NCI-H1417 treated with DMSO at 0.1 percent for 48 hours (cell line): ENCODE measurements around the gene CHRNA5.
A peak's percentile ranks its signal among the peaks of the same experiment; 100 is the strongest.
"Not testable (repeated sequence)": the region's sequence is repeated elsewhere in the genome, so short reads cannot be mapped to it uniquely, and the experiment has no call there.

ENCODE experiments used
- DNase-seq: peaks from one replicate; lab custom pipeline; 2025; lab: John Stamatoyannopoulos, UW

The CHRNA5 gene

DNA sequence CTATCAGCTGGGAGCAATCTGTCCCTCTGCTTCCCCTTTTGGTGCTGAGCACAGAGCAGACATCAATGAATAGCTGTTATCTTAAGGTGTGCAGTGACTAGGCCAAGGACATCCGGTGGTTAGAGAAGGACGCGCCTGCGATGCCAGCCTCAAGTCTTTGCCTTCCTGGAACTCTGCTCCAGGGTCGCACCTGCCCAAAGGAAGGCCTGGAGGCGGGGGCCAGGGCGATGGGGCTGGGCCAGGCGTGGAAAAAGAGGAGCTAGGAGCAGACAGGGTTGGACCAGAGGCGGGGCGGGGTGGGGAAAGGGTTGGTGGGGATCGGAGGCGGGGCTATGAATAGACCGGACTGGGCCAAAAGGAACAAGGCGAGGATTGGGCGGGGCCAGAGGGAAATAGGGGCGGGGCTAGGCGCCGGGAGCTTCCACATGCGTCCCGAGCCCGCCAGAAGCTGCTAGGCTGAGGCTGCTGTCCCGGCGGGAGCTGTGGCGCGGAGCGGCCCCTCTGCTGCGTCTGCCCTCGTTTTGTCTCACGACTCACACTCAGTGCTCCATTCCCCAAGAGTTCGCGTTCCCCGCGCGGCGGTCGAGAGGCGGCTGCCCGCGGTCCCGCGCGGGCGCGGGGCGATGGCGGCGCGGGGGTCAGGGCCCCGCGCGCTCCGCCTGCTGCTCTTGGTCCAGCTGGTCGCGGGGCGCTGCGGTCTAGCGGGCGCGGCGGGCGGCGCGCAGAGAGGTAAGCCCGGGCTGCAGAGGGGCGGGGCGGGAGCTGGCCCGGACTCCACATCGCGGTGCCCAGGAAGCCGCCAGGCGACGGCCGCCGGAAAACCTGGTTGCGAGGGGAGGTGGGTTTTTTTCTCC, at the start of gene CHRNA5:
TSS of gene CHRNA5 (plus strand) at position 424 of the 854 bp plus-strand sequence. CDS start at position 624, 200 bp downstream.
- peak; percentile 77 for DNase-seq

DNA sequence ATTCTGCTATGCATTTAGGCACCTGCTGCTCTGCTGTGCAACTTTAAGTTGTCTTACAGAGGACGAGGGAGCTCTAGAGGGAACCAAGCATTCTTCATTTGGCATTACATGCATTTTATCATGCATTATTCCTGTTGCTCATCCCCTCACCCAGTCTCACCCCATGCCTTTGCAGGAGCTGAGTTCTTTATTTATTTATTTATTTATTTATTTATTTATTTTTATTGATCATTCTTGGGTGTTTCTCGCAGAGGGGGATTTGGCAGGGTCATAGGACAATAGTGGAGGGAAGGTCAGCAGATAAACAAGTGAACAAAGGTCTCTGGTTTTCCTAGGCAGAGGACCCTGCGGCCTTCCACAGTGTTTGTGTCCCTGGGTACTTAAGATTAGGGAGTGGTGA, 45.3 kb upstream of the CHRNA5 start:
- not testable (repeated sequence) for DNase-seq

DNA sequence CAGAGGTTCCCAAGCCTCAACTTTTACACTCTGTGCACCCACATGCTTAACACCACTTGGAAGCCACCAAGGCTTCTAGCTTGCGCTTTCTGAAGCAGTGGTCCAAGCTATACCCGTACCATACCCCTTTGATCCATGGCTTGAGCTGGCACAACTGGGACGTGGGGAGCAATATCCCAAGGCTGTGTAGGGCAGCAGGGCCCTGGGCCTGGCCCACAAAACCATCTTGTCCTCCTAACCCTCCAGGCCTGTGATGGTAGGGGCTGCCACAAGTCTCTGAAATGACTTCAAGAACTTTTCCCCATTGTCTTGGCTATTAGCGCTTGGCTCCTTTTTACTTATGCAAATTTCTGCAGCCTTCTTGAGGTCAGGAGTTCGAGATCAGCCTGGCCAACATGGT, 41.1 kb upstream of the CHRNA5 start:
- DNase-seq: no peak

DNA sequence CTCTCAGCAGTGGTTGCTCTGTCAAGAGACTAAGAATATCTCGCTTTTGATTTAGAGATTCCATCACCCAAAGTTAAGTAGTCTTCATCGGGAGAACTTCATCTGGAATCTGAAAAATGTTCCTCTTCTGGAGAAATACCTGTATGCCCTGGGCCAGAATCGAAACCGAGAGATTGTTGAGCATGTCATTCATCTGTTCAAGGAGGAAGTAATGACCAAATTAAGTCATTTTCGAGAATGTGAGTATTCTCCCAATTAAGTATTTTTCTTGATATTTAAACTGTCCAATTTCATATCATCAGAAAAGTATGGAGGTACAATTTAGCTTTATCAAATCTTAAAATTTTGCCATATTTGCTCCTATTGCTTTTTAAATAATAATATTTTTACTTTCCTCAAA, 38.0 kb upstream of the CHRNA5 start:
- no peak for DNase-seq

DNA sequence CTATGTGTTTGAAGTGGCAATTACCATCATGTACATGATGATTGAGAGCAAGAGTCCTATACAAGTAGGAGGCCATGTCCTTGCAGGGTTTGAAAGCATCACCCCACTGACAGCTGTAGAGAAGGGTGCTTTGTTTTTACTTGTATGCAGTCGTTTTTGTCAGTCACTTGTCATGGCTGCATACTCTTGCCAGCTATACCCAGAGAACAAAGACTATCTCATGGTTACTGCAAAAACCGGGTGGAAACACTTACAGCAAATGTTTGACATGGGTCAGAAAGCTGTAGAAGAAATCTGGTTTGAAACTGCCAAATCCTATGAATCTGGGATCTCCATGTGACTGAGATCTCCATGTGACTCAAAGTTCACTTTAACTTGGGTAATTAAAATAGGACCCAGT, 32.0 kb upstream of the CHRNA5 start:
- no peak for DNase-seq

DNA sequence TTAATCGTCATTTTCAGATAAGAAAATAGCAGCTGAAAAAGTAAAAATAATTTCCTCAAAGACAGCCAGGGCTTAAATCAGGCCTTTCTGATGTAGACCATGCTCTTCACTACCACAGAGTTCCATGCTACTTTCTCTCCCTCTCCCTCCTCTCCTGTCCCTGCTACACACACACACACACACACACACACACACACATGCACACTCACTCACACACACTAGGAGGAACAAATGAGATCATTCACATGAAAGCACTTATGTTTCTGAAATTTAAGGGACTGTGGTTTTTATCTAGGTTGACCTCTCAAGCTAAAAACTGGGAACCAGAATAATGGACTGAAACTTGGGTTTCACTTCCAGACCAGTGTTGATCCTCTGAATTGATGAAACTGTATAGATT, 29.2 kb upstream of the CHRNA5 start:
- no peak for DNase-seq

DNA sequence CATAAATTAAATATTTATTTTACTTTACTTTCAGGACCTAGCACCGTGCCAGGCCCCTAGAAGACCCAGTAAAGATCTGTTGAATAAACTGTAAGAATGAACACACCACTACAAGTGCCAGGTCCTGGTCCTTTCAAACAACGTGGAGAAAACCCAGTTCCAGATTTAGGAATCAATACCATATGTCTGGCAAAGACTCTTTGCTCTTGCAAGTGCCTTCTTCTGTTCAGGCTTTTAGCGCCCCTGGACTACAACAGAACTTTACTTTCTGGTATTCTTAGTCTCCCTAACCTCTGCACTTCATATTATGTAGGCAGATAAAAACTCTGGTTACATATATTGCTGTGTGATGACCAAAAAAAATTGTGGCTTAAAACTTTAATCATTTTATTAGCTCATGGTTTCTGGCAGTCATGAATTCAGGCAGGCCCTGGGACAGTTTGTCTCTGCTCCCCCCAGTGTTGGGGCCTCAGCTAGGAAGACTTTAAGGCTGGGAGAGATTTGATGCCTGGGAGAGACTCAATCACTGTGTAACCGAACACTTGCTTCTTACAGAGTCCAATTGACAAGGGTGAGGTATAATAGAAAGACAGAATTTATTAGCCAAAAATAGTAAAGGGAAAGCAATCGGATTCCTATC, 27.9 kb upstream of the CHRNA5 start:
- DNase-seq: no peak

DNA sequence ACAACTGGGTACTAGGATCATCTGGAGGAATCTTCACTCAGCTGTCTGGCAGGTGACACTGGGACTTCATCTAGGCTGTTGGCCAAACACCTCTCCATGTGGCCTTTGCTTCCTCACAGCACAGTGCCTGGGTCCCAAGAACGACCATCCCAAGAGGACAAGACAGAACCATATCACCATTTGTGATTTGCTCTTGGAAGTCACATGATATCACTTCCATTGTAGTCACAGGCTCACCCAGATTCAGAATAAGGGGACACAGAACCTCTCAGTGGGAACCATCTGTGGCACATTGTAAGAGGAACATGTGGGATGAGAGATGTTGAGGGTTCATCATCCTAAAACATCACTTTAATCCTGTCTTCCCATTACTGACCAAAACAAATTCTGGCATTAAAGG, 27.0 kb upstream of the CHRNA5 start:
- no peak for DNase-seq

DNA sequence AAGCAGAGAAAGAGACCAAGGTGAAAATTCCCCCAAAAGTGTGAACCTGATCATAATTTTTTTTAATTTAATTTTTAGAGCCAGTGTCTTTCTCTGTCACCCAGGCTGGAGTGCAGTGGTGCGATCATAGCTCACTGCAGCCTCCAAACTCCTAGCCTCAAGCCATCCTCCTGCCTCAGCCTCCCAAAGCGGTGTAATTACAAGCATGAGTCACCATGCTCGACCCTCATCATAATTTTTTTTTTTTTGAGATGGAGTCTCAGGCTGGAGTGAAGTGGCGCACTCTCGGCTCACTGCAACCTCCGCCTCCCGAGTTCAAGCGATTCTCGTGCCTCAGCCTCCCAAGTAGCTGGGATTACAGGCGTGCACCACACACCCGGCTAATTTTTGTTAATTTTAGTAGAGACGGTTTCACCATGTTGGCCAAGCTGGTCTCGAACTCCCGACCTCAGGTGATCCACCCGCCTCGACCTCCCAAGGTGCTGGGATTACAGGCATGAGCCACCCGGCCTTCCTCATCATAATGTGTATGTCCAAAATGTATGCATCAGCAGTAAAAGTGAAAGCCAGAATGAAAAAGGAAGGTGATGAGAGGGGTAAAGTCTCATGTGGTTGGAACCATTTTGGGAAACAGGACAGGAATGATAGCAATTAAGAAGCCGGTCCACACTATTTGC, 25.7 kb upstream of the CHRNA5 start:
- DNase-seq: not testable (repeated sequence)

DNA sequence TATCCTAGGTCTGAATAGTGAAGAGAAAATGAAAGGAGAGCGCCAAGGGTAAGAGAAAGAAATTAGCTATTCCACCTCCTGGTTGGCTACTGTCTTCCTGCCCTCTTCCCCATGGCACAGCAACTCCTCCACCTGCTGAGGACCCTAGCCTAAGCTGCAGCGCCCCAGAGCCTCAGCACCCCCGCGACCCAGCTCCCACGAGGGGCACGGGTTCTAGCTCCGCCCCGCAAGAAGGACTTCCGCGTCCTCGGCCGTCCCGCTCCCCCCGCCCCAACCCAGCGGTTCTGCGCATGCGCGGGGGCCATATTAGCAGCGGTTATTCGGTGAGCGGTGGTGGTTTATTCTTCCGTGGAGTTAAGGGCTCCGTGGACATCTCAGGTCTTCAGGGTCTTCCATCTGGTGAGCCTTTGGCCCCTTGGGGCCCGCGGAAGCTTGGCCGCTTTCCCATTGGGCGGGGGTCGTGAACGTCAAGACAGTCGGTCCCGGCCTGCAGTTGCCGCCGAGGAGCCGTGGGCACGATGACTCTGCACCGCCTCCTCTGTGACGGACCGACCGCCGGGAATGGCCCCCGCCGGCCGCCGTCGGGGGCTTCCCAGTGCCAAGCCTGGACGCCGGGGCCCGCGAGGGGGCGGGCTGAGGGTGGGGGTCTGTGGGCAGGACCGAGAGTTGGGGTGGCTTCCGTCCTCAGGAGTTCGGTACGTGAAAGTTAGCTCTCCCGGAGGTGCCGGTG, 25.0 kb upstream of the CHRNA5 start, which contains the start of gene PSMA4:
TSS of gene PSMA4 (plus strand) at position 304 of the 730 bp plus-strand sequence. CDS start 1,484 bp downstream, outside the sequence.
- peak; percentile 88 for DNase-seq

DNA sequence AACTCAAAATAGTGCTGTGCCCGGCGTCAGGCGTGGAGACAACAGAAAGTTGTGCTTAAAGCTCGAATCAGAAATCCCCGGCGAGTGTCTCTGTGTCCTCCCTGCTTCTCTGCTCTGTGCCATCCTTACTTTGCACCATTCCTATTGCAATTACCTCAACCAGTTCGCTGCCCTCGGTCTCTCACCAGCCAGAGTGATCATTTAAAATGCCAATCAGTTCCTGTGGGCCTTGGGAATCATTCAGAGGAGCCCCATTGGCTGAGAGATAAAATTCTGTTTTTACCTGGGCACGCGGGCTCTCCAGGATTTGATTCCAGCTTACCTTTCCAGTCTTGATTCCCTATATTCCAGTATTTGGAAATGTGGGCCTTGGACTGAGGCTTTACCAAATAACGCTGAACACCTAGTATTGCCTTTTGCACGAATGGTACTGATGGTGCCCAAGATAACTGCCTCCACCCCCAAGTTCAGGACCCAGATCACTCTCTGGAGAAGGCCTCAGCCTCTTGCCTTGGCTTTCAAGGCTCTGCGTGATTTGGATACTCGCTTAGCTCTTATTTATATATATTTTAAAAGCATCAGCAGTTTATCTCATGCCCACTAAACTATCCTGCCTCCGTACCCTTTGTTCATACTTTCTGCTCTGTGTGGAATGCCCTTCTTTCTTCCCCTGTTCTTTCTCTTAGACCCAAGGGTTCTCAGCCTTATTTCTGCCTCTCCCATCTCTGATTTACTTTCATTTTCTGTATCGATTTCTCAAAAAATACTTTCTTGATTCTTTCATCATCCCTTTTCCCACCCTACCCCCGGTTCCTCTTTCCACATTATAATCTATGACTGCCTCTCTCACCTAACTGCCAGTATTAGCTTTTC, 24.2 kb upstream of the CHRNA5 start:
- no peak for DNase-seq

DNA sequence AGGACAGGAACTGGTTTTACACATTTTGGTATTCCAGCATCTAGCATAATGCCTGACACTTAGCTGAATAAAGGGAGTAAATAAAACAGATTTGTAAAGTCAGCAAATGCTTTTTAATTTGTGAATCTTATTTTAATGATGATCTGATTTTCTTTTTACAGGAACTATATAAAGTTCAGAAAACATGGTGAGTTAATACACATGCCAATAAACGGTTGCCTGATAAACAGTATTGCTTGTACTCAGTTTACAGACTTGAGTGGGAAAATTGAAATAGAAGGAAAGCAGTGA, 23.6 kb upstream of the CHRNA5 start:
- no peak for DNase-seq

DNA sequence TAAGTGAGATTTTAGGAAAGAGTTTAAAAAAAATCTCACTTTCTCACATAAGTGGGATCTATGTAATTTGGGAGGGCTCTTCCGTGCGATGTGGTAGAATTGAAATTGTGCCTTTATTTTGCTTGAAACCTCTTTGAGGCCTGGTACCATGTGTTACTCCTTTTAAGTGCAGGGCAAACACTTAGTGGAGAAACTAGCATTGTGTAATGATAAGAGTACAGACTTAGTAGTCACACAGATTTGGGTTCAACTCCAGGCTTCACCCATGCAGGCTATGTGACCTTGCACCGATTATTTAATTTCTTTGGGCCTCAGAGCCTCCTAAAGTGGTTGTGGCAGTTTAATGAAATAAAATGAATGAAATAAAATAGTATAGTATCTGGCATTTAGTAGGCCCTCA, 22.7 kb upstream of the CHRNA5 start:
- no peak for DNase-seq

DNA sequence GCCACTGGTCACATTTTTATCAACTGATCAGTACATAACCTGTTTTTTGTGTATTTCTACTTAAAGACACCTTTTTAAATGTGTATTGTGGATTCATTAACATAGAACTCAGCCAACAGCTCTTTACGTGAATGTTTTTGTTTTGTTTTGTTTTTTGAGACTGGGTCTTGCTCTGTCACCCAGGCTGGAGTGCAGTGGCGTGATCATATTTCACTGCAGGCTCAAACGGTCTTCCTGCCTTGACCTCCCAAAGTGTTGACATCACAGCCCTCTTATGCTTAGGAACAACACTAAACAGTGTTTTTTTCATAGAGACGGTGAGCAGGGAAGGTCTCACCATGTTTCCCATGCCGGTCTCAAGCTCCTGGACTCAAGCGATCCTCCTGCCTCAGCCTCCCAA, 15.1 kb upstream of the CHRNA5 start:
- DNase-seq: no peak

DNA sequence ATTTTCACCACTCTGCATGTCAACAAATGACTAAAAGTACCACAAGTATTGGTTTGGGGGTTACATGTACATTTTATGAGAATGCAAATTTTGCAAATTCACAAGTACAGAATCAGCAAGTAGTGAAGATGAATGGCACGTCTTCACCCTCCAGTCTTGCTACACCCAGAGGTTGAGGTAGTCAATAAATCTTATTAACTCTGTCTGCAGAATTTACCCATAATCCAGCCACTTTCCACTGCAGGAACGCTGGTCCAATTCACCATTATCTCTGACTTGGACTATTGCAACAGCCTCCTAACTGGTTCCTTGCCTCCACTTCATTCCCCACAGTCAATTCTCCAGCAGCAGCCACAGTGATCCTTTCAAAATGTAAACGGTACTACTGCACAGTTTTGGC, 14.5 kb upstream of the CHRNA5 start:
- DNase-seq: no peak

DNA sequence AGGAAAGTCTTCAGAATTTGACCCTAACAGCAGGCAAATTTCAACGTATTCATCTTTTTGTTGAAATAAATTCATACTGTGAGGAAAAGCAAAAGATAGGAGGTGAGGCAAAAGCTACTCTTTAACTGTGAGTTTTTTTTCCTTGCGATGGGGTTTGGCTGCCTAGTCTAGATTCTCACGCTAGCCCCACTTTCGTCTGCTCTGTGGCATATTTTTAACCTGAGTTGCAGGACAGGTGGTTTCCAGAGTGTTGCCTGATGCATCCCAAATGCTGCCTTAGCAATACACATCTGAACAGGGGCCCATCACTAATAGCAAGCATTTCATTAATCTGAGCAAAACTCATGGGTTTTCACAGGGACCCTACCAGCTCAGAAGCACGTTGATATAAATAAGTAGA, 13.4 kb upstream of the CHRNA5 start:
- no peak for DNase-seq

DNA sequence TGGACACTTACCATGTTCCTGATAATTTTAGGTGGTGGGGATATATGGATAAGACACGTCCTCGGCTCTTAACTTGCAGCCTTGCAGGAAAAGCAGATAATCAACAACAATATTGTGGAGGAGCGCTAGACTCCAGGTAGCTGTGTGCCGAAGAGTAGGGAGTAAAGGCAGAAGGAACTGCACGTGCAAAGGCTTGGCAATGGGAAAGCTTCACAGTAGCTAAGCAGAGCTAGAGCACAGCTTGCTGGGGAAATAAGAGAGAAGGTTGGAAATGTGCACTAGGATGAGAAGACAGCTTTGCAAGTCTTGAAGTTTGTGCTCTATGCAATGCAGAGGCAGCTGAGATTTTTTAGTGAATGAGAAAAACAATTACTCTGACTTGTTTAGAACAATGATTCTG, 12.7 kb upstream of the CHRNA5 start:
- DNase-seq: no peak

DNA sequence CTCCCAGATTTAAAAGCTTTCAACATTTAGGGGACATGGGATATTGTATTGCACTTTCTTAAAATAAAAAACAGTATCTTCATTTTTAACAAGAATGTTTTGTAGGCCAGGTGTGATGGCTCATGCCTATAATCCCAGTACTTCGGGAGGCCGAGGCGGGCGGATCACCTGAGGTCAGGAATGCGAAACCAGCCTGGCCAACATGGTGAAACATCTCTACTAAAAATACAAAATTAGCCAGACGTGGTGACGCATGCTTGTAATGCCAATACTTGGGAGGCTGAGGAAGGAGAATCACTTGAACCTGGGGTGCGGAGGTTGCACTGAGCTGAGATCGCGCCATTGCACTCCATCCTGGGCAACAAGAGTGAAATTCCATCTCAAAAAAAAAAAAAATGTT, 5.1 kb upstream of the CHRNA5 start:
- DNase-seq: not testable (repeated sequence)

DNA sequence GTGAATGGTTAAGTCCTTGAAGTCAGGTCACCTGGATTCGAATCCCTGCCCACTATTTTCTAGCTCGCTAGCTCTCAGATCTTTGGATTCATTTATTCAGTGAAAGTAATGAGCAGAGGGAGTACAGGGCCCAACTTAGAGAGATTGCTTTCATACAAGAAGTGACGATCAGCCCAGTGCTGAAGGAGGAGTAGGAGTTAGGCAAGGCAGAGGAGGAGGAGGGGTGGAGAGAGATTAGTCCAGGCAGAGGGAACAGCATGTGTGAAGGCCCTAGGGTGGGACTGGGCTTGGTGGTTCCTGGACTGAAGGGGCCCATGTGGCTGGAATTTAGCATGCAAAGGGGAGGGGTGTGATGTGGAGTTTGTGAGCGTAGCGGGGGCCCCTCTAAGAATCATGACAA, 3.8 kb upstream of the CHRNA5 start:
- DNase-seq: no peak

DNA sequence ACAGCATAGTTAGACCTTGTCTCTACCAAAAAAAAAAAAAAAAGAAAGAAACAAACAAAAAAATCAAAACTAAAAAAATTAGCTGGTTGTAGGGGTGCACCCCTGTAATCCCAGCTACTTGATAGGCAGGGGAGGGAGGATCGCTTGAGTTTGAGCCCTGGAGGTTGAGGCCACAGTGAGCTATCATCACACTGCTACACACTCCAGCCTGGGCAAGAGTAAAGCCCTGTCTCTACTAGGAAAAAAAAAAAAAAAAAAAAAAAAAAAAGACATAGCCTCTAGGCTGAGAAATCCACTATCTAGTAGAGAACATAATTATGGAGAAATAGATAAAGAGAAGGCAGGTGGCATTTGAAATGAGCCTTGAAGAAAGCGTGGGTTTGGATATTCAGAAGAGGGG, 2.2 kb upstream of the CHRNA5 start:
- no peak for DNase-seq

DNA sequence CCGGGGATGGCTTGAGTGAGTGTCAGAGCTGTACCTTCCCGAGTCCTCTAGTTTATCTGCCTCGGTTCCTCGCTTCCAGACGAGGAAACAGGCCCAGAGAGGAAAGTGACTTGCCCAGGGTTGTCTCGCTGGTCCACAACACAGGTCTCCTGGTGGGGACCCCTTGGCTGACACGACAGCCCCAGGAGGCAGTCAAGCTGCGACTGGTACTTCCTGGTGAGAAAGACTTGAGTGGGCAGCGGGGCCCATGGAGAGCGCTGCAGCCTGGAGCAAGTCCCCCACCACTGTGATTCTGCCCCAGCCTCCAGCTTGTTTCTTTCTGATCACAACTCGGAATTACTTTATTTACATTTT, 600 bp upstream of the CHRNA5 start:
- no peak for DNase-seq
